Measurements from ENCODE around the gene LRRC8C.

LRRC8C gene

DNA sequence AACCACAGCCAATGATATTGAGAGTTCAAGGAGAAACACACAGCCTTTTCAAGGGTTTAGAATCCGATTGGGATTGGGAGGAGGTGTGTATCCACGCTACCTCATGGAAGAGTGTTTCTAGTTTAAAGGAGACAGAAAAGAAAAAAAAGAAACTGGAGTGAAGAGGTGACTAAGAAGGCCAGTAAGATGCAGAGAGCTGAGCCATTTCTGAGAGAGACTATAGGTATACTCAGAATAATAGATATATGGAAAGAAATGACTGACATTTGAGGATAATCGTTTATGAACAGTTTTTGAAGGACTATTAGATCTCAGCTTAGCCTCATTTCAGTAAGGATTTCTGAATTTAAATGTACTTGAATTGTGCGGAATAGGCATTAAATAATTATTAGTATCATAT is 42.8 kb downstream of the LRRC8C start:
- H3K36me3 ChIP-seq (ENCODE audit: insufficient read depth, low read length), result no peaks in the 10 kb centered on the region
- TF ChIP-seq FOXP2 (optimal IDR thresholded peaks at IDR 0.05; ENCODE audit: control extremely low read depth, extremely low read length, insufficient read depth), result no peak
- TF ChIP-seq POLR2AphosphoS5 (IDR thresholded peaks at IDR 0.05; ENCODE audit: borderline replicate concordance, low read depth, low read length), result no peak
- no peaks in the 10 kb centered on the region for H3K9me3 ChIP-seq (ENCODE audit: low read depth, low read length)
- H3K27ac ChIP-seq, result no peak overlapping the region
- DNase-seq (ENCODE audit: low read depth, low spot score), result no peak
- H3K4me3 ChIP-seq, result no peak overlapping the region
- no peak overlapping the region for H3K9ac ChIP-seq (ENCODE audit: insufficient read length)

DNA sequence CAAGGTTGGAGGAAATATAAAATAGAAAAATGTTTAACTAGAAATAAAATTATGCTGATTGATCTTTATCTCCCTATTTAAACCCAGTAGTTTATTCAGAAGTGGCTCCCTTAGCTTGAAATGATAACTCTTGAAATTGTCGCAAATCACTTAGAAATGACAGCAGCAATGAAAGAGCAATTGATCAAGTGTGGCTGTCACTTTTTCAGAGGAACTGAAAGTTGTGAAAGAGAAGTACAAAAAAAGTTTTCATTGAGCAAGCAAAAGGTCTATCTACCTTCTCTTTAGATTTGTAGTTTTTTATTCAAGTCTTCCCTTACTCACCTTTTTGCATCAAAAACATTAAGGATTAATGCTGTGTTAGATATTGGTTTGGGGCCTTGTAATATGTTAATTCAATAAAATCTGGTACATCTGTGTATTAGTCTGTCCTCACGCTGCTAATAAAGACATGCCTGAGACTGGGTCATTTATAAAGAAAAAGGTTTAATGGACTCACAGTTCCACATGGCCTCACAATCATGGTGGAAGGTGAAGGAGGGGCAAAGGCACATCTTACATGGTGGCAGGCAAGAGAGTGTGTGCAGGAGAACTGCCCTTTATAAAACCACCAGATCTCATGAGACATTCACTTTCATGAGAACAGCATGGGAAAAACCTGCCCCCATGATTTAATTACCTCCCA is 48.3 kb downstream of the LRRC8C start:
- no peak for DNase-seq (ENCODE audit: low read depth, low spot score)
- H3K27ac ChIP-seq, result no peak overlapping the region
- no peak for TF ChIP-seq EZH2 (IDR thresholded peaks at IDR 0.05)
- TF ChIP-seq FOXP2 (optimal IDR thresholded peaks at IDR 0.05; ENCODE audit: control extremely low read depth, extremely low read length, insufficient read depth), result no peak
- TF ChIP-seq POLR2AphosphoS5 (IDR thresholded peaks at IDR 0.05; ENCODE audit: borderline replicate concordance, low read depth, low read length), result no peak
- no peaks in the 10 kb centered on the region for H3K9me3 ChIP-seq (ENCODE audit: low read depth, low read length)
- H3K36me3 ChIP-seq (ENCODE audit: insufficient read depth, low read length), result no peaks in the 10 kb centered on the region
- no peak overlapping the region for H3K9ac ChIP-seq (ENCODE audit: insufficient read length)
- no peak overlapping the region for H3K4me3 ChIP-seq

DNA sequence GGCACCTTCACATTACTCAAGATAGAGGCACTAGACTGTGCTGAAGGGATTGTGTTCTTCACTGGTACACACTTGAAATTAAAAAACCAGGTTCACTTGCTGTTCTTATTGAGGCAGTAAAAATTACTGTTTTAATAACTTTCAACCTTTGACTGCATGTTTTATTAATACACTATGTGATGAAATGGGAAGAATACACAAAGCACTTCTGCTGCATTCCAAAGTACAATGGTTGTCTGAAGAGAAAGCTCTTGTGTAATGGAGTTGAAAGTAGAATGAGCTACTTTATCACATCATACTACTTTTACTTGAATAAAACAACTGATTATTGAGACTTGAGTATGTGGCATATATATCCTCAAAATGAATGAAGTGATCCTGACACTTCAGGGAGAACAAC is 49.7 kb downstream of the LRRC8C start:
- Histone ChIP-seq H3K36me3 (ENCODE audit: insufficient read depth, low read length) (no peaks in the 10 kb centered on the region), H3K27ac (no peak overlapping the region), H3K9me3 (ENCODE audit: low read depth, low read length) (no peaks in the 10 kb centered on the region), H3K4me3 (no peak overlapping the region), H3K9ac (ENCODE audit: insufficient read length) (no peak overlapping the region)
- DNase-seq (ENCODE audit: low read depth, low spot score), result no peak
- TF ChIP-seq POLR2AphosphoS5 (IDR thresholded peaks at IDR 0.05; ENCODE audit: borderline replicate concordance, low read depth, low read length) (no peak), EZH2 (IDR thresholded peaks at IDR 0.05) (no peak), FOXP2 (optimal IDR thresholded peaks at IDR 0.05; ENCODE audit: control extremely low read depth, extremely low read length, insufficient read depth) (no peak)

DNA sequence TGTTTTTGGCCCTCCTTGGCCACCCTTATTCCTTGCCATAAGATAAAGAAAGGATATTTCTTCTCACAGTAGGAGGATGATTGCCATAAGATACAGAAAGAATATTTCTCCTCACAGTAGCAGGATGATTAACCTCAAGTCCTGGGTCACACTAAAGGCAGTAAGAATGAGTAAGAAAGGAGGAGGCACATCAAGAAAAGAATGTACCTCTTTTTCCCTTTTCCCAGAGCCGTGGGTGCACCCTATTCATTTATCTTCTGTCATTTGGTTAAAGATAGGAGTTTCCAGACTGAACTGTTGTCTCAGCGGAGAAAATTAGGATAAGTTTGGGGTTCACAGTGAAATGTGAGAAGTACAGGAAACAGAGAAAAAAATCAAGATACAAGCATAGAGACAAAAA is 52.5 kb downstream of the LRRC8C start:
- no peaks in the 10 kb centered on the region for H3K36me3 ChIP-seq (ENCODE audit: insufficient read depth, low read length)
- TF ChIP-seq FOXP2 (optimal IDR thresholded peaks at IDR 0.05; ENCODE audit: control extremely low read depth, extremely low read length, insufficient read depth) (no peak), POLR2AphosphoS5 (IDR thresholded peaks at IDR 0.05; ENCODE audit: borderline replicate concordance, low read depth, low read length) (no peak), EZH2 (IDR thresholded peaks at IDR 0.05) (no peak)

DNA sequence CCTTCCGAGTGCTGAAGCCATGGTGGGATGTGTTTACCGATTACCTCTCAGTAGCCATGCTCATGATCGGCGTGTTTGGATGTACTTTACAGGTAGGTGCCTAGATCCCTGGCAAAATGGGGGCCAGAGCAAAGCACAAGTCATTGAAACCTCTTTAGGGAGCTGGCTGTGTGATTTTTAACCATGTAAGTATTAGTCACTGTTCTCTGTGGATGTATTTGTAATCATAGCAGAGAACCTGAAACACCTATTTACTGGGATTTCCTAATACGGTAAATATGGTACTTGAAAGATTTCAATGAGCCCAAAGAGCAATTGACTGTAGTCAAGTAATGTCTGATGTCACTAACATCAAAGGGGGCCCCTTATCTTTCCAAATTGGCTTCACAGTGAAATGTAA is 53.6 kb downstream of the LRRC8C start:
- Histone ChIP-seq H3K9me3 (ENCODE audit: low read depth, low read length) (no peaks in the 10 kb centered on the region), H3K27ac (no peak overlapping the region), H3K9ac (ENCODE audit: insufficient read length) (no peak overlapping the region), H3K4me3 (no peak overlapping the region), H3K36me3 (ENCODE audit: insufficient read depth, low read length) (no peaks in the 10 kb centered on the region)
- no peak for DNase-seq (ENCODE audit: low read depth, low spot score)
- TF ChIP-seq POLR2AphosphoS5 (IDR thresholded peaks at IDR 0.05; ENCODE audit: borderline replicate concordance, low read depth, low read length), result no peak
- no peak for TF ChIP-seq EZH2 (IDR thresholded peaks at IDR 0.05)
- TF ChIP-seq FOXP2 (optimal IDR thresholded peaks at IDR 0.05; ENCODE audit: control extremely low read depth, extremely low read length, insufficient read depth), result no peak

More for the DNA sequence above, 52.5 kb downstream of the LRRC8C start:
- Histone ChIP-seq H3K27ac (no peak overlapping the region), H3K9ac (ENCODE audit: insufficient read length) (no peak overlapping the region), H3K9me3 (ENCODE audit: low read depth, low read length) (no peaks in the 10 kb centered on the region), H3K4me3 (no peak overlapping the region)
- no peak for DNase-seq (ENCODE audit: low read depth, low spot score)

DNA sequence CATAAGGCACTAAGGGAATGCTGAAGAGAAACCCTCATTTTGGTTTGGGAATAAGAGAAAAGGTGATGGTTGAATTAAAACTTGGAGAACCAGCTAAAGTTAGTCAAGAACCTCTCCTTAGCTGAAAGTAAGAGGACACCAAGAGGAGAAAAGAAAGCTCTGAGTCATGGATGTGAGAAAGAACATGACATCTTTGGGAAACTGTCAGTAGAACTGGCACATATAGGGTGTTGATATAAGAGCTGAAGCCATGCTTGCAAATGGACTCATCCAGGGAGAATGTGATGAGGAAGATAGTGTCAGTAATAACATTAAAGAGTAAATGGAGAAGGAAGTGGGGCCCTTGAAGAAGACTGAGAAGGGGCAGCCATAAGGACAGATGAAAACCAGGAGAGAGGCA is 54.3 kb downstream of the LRRC8C start:
- Histone ChIP-seq H3K9me3 (ENCODE audit: low read depth, low read length) (no peaks in the 10 kb centered on the region), H3K27ac (no peak overlapping the region), H3K4me3 (no peak overlapping the region), H3K36me3 (ENCODE audit: insufficient read depth, low read length) (no peaks in the 10 kb centered on the region), H3K9ac (ENCODE audit: insufficient read length) (no peak overlapping the region)
- no peak for TF ChIP-seq POLR2AphosphoS5 (IDR thresholded peaks at IDR 0.05; ENCODE audit: borderline replicate concordance, low read depth, low read length)
- TF ChIP-seq FOXP2 (optimal IDR thresholded peaks at IDR 0.05; ENCODE audit: control extremely low read depth, extremely low read length, insufficient read depth), result no peak
- no peak for TF ChIP-seq EZH2 (IDR thresholded peaks at IDR 0.05)
- no peak for DNase-seq (ENCODE audit: low read depth, low spot score)

DNA sequence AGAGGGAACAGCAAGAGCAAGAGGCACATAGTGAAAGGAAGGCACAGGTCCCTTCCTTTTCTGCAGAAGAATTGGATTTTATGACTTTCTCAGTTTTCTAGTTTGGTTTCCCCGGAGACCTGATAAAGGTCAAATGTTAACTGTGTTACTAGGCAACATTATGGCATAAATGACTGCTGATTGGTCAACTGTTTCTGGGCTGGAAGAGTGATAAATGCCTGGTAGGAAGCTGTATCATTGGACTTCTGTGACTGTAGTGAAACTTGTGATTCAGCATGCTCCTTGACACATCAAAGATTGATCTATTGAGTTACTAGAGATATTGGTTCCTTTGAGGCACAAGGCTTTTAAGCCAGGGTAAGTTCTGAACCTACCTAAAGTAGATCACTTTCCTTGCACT is 55.7 kb downstream of the LRRC8C start:
- no peak for DNase-seq (ENCODE audit: low read depth, low spot score)
- no peak overlapping the region for H3K4me3 ChIP-seq
- no peak overlapping the region for H3K9ac ChIP-seq (ENCODE audit: insufficient read length)
- H3K36me3 ChIP-seq (ENCODE audit: insufficient read depth, low read length), result no peaks in the 10 kb centered on the region
- H3K9me3 ChIP-seq (ENCODE audit: low read depth, low read length), result no peaks in the 10 kb centered on the region
- TF ChIP-seq EZH2 (IDR thresholded peaks at IDR 0.05), result no peak
- TF ChIP-seq POLR2AphosphoS5 (IDR thresholded peaks at IDR 0.05; ENCODE audit: borderline replicate concordance, low read depth, low read length), result no peak
- no peak for TF ChIP-seq FOXP2 (optimal IDR thresholded peaks at IDR 0.05; ENCODE audit: control extremely low read depth, extremely low read length, insufficient read depth)
- no peak overlapping the region for H3K27ac ChIP-seq

DNA sequence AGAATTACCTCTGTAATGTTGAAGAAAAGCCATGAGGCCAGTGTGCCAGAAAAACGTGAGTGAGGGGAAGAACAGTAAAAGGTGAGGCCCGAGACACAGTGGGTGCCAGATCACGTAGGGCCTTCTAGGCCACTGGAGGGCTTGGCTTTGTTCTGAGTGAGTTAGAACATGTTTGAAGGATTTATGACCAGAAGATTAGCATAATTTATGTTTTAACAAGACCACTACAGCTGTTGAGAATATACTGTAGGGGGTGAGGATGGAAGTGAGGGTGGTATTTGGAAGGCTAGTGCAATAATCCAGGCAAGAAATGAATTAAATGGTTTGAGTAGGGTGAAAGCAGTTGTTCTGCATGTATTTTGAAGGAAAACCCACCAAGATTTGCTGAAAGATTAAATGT is 56.3 kb downstream of the LRRC8C start:
- no peak overlapping the region for H3K4me3 ChIP-seq
- no peaks in the 10 kb centered on the region for H3K9me3 ChIP-seq (ENCODE audit: low read depth, low read length)
- H3K9ac ChIP-seq (ENCODE audit: insufficient read length), result no peak overlapping the region
- TF ChIP-seq EZH2 (IDR thresholded peaks at IDR 0.05) (no peak), FOXP2 (optimal IDR thresholded peaks at IDR 0.05; ENCODE audit: control extremely low read depth, extremely low read length, insufficient read depth) (no peak)
- no peak overlapping the region for H3K27ac ChIP-seq
- DNase-seq (ENCODE audit: low read depth, low spot score), result no peak
- H3K36me3 ChIP-seq (ENCODE audit: insufficient read depth, low read length), result no peaks in the 10 kb centered on the region

DNA sequence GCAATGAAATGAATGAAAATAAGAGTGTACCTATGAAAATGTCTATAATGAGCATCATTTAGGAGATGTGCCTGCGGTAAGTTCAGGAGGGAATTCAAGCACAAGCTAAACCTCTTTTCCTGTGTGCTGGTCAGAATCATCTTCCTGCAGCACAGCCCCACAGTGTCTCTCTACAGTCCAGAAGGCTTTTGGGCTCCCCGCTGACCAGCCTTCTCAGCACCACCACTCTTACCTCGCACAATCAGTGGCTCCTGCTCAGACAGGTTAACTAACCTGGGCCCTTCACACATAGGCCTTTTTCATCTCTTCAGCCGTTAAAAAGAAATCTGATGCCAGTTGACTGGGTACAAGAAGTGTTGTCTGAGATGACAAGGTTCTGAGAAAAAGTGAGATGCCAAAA is 57.7 kb downstream of the LRRC8C start:
- H3K27ac ChIP-seq, result no peak overlapping the region
- no peak overlapping the region for H3K9ac ChIP-seq (ENCODE audit: insufficient read length)

More for the DNA sequence above, 57.7 kb downstream of the LRRC8C start:
- no peak overlapping the region for H3K4me3 ChIP-seq
- no peaks in the 10 kb centered on the region for H3K9me3 ChIP-seq (ENCODE audit: low read depth, low read length)
- no peak for TF ChIP-seq POLR2AphosphoS5 (IDR thresholded peaks at IDR 0.05; ENCODE audit: borderline replicate concordance, low read depth, low read length)
- no peak for TF ChIP-seq EZH2 (IDR thresholded peaks at IDR 0.05)
- TF ChIP-seq FOXP2 (optimal IDR thresholded peaks at IDR 0.05; ENCODE audit: control extremely low read depth, extremely low read length, insufficient read depth), result no peak
- DNase-seq (ENCODE audit: low read depth, low spot score), result no peak
- no peaks in the 10 kb centered on the region for H3K36me3 ChIP-seq (ENCODE audit: insufficient read depth, low read length)
